GM18951 (cell line): ENCODE data around the gene THSD4.

Experiments
- POLR2A ChIP-seq: IDR thresholded peaks from 4 replicates; pipeline ENCODE4 v1.6.1; 2011; ENCODE audit warnings: mild to moderate bottlenecking; ENCODE audit not compliant: insufficient read length, insufficient read depth; ENCODE audit errors: extremely low read depth
- in situ Hi-C: fragments of 300-500 bp; cut with MboI; formaldehyde crosslinking; loops from one replicate; pipeline ENCODE4 v1.12.0; 2022; ENCODE audit warnings: low sequenced_read_pairs, mixed read lengths, inconsistent platforms; ENCODE audit not compliant: unreplicated experiment

The THSD4 gene

GRCh38 chr15:71825021-71825730, 709.9 kb downstream of the THSD4 start:
- in situ Hi-C loops: no loop called here
- TF ChIP-seq POLR2A: no peak

GRCh38 chr15:71826196-71826595, 710.9 kb downstream of the THSD4 start:
- TF ChIP-seq POLR2A: no peak
- in situ Hi-C loops: no loop called here

- no peak for TF ChIP-seq POLR2A
- in situ Hi-C loops: no loop called here
Measured at GRCh38 chr15:71830981-71831380, 715.7 kb downstream of the THSD4 start.
